Neural cell (in vitro differentiated cells): ENCODE measurements around the gene MPP3. TPM values are rescaled to one million over a fixed set of nuclear protein-coding genes. Genes with fewer than 3 reads are reported as not detected.

Experiments
- H2AFZ ChIP-seq: fragments of 200-600, 300-800 bp; sonication (generic), shearing (Covaris generic); 2 replicates; pipeline ENCODE4 v1.6.0; 2014; ENCODE audit warnings: low read depth, mild to moderate bottlenecking, antibody characterized with exemption, low read length, moderate library complexity
- H3F3A ChIP-seq: fragments of 200-600 bp; shearing (Covaris generic); 2 replicates; pipeline ENCODE4 v1.6.1; 2016; ENCODE audit warnings: mild to moderate bottlenecking, moderate library complexity, mixed read lengths, antibody characterized with exemption, low read length; ENCODE audit not compliant: insufficient read depth, poor library complexity, severe bottlenecking
- H3K27ac ChIP-seq: fragments of 200-600, 300-800 bp; sonication (generic), shearing (Covaris generic); 2 replicates; pipeline ENCODE4 v1.5.1; 2014; ENCODE audit warnings: mild to moderate bottlenecking, low read length, moderate library complexity
- H3K27me3 ChIP-seq: fragments of 300-800, 200-600 bp; sonication (generic), shearing (Covaris generic); 2 replicates; pipeline ENCODE4 v1.6.0; 2014; ENCODE audit warnings: mild to moderate bottlenecking, low read depth, low read length, moderate library complexity; ENCODE audit not compliant: insufficient read depth
- H3K36me3 ChIP-seq: fragments of 300-800, 200-600 bp; sonication (generic), shearing (Covaris generic); 2 replicates; pipeline ENCODE4 v1.5.1; 2014; ENCODE audit warnings: mild to moderate bottlenecking, antibody characterized with exemption, low read length, moderate library complexity; ENCODE audit not compliant: insufficient read depth
- H3K4me2 ChIP-seq: fragments of 300-800, 200-600 bp; sonication (generic), shearing (Covaris generic); 2 replicates; pipeline ENCODE4 v1.6.0; 2014; ENCODE audit warnings: mild to moderate bottlenecking, low read length
- H3K4me3 ChIP-seq: fragments of 300-800, 200-600 bp; sonication (generic), shearing (Covaris generic); 2 replicates; pipeline ENCODE4 v1.5.1; 2014; ENCODE audit warnings: mild to moderate bottlenecking, low read length, moderate library complexity
- H3K79me2 ChIP-seq: fragments of 200-600 bp; shearing (Covaris generic); replicated peaks from 2 replicates; pipeline ENCODE4 v1.6.0; 2014; ENCODE audit warnings: mild to moderate bottlenecking, low read length, moderate library complexity; ENCODE audit not compliant: insufficient read depth
- H3K9ac ChIP-seq: fragments of 300-800, 200-600 bp; sonication (generic), shearing (Covaris generic); 2 replicates; pipeline ENCODE4 v1.6.1; 2016; ENCODE audit warnings: mild to moderate bottlenecking, low read length, mixed read lengths
- H3K9me2 ChIP-seq: fragments of 200-600 bp; shearing (Covaris generic); 2 replicates; pipeline ENCODE4 v1.6.1; 2016; ENCODE audit warnings: mild to moderate bottlenecking, low read length, mixed read lengths; ENCODE audit not compliant: insufficient read depth
- H3K9me3 ChIP-seq: fragments of 200-600, 300-800 bp; sonication (generic), shearing (Covaris generic); 2 replicates; pipeline ENCODE4 v1.6.1; 2016; ENCODE audit warnings: mild to moderate bottlenecking, mixed run types, low read length, moderate library complexity, mixed read lengths
- H4K20me1 ChIP-seq: fragments of 200-600 bp; shearing (Covaris generic); 2 replicates; pipeline ENCODE4 v1.6.1; 2016; ENCODE audit warnings: mild to moderate bottlenecking, mixed run types; ENCODE audit not compliant: insufficient read depth
- EP300 ChIP-seq: fragments of 450-650 bp; conservative IDR thresholded peaks from 2 replicates; pipeline ENCODE4 v1.6.1; 2014; ENCODE audit warnings: antibody characterized with exemption, mild to moderate bottlenecking, moderate library complexity; ENCODE audit not compliant: poor library complexity, severe bottlenecking
- EZH2 ChIP-seq: fragments of 200-600, 300-800 bp; shearing (Covaris generic), sonication (generic); IDR thresholded peaks from 2 replicates; pipeline ENCODE4 v1.6.1; 2014; ENCODE audit warnings: antibody characterized with exemption, low read length, borderline replicate concordance, mild to moderate bottlenecking; ENCODE audit not compliant: insufficient read depth, poor library complexity, severe bottlenecking
- MXI1 ChIP-seq: fragments of 450-650 bp; conservative IDR thresholded peaks from 2 replicates; pipeline ENCODE4 v1.6.1; 2014; ENCODE audit warnings: antibody characterized with exemption, mild to moderate bottlenecking; ENCODE audit not compliant: poor library complexity, severe bottlenecking
- POLR2AphosphoS5 ChIP-seq: IDR thresholded peaks from 2 replicates; pipeline ENCODE4 v1.6.1; 2012
- RAD21 ChIP-seq: fragments of 450-650 bp; conservative IDR thresholded peaks from 2 replicates; pipeline ENCODE4 v1.6.1; 2014; ENCODE audit warnings: antibody characterized with exemption, mild to moderate bottlenecking, moderate library complexity
- SMC3 ChIP-seq: fragments of 450-650 bp; conservative IDR thresholded peaks from 2 replicates; pipeline ENCODE4 v1.6.1; 2014; ENCODE audit warnings: antibody characterized with exemption, mild to moderate bottlenecking, moderate library complexity; ENCODE audit not compliant: poor library complexity
- TAF1 ChIP-seq: IDR thresholded peaks from 2 replicates; pipeline ENCODE4 v1.6.1; 2012; ENCODE audit warnings: low read depth
- polyA plus RNA-seq: library from polyadenylated mRNA; depleted of rRNA; stranded (reverse); fragments of >200 nt; gene quantifications from 2 replicates; pipeline ENCODE4 v1.2.3, GENCODE V29; 2014
- TF ChIP-seq, protein P1 (sequence below): fragments of 450-650 bp; IDR thresholded peaks from 2 replicates; pipeline ENCODE4 v1.5.1; 2014; ENCODE audit warnings: antibody characterized with exemption, mild to moderate bottlenecking, moderate library complexity; ENCODE audit not compliant: poor library complexity, severe bottlenecking
- TF ChIP-seq, protein P2 (sequence below): IDR thresholded peaks from 2 replicates; pipeline ENCODE4 v1.6.1; 2012; ENCODE audit warnings: borderline replicate concordance

Gene MPP3
- polyA plus RNA-seq, 1 donor from 2014 or later: 48.1 TPM

DNA sequence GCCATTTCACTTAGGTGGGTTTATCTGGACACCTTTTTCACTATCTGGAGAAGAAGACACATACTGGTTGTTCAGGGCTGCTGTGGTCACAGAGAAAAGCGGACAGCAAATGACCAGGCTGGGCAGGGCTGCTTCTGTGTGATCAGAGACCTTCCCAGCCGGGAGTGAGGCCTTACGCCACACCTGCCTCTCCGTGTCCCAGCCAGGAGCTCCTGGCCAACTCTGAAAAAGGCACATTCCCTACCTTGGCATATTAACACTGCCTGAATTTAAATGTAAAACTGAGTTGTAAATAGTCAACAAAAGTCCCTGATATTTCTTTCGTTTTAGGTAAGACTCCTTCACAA, 65.3 kb downstream of the MPP3 start:
- no peak overlapping the region for H3K4me2 ChIP-seq
- no peaks in the 10 kb centered on the region for H3K79me2 ChIP-seq
- no peak for TF ChIP-seq POLR2AphosphoS5
- TF ChIP-seq, protein P1, sequence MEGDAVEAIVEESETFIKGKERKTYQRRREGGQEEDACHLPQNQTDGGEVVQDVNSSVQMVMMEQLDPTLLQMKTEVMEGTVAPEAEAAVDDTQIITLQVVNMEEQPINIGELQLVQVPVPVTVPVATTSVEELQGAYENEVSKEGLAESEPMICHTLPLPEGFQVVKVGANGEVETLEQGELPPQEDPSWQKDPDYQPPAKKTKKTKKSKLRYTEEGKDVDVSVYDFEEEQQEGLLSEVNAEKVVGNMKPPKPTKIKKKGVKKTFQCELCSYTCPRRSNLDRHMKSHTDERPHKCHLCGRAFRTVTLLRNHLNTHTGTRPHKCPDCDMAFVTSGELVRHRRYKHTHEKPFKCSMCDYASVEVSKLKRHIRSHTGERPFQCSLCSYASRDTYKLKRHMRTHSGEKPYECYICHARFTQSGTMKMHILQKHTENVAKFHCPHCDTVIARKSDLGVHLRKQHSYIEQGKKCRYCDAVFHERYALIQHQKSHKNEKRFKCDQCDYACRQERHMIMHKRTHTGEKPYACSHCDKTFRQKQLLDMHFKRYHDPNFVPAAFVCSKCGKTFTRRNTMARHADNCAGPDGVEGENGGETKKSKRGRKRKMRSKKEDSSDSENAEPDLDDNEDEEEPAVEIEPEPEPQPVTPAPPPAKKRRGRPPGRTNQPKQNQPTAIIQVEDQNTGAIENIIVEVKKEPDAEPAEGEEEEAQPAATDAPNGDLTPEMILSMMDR: no peak
- TF ChIP-seq TAF1: no peak
- no peak overlapping the region for H2AFZ ChIP-seq
- no peak overlapping the region for H3K4me3 ChIP-seq
- no peak overlapping the region for H3K27ac ChIP-seq
- no peaks in the 10 kb centered on the region for H3K9me2 ChIP-seq
- no peaks in the 10 kb centered on the region for H3K27me3 ChIP-seq
- H3K36me3 ChIP-seq: peaks cover 9% of the 10 kb centered on the region
- no peaks in the 10 kb centered on the region for H3F3A ChIP-seq
- H3K9ac ChIP-seq: no peak overlapping the region
- no peaks in the 10 kb centered on the region for H3K9me3 ChIP-seq
- no peaks in the 10 kb centered on the region for H4K20me1 ChIP-seq

DNA sequence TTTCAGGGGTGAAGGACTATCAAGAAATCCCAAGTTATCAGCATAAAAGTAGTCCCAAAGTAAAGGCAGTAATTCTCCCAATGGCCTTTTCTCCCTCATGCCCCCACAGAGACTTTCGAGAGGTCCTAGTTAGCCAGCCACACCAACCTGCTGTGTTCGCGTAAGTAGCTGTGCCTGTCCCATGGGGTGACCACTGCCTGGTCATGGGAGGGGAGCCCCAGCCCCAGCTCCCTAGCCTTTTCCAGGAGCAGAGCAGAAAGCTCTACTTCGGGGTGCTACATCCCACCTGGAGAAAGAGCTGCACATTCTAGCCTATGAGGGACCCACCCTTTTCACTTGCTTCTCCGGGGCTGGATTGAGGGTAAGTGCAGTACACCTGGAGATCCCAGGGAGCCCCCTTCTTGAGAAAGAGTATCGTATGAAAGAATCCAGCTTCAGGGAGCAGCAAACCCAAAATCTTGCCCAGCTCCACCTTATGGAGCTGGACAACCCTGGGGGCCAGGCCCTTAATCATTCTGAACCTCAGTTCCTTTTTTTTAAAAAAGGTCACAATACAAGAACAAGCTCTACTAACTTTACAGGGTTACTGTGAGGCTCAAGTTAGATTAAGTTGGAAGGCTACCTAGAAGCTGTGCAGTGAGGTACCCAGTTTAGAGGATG, 65.8 kb downstream of the MPP3 start:
- Histone ChIP-seq H3K9ac (no peak overlapping the region), H3K36me3 (peaks cover 9% of the 10 kb centered on the region), H3K27me3 (no peaks in the 10 kb centered on the region), H3K9me2 (no peaks in the 10 kb centered on the region), H3K4me2 (no peak overlapping the region), H2AFZ (no peak overlapping the region), H3K4me3 (no peak overlapping the region), H3F3A (no peaks in the 10 kb centered on the region), H3K79me2 (no peaks in the 10 kb centered on the region), H3K27ac (no peak overlapping the region), H3K9me3 (no peaks in the 10 kb centered on the region), H4K20me1 (no peaks in the 10 kb centered on the region)
- TF ChIP-seq TAF1 (no peak), EZH2 (no peak), MXI1 (no peak), SMC3 (no peak), EP300 (no peak), RAD21 (no peak), POLR2AphosphoS5 (no peak)
- TF ChIP-seq, protein P2, sequence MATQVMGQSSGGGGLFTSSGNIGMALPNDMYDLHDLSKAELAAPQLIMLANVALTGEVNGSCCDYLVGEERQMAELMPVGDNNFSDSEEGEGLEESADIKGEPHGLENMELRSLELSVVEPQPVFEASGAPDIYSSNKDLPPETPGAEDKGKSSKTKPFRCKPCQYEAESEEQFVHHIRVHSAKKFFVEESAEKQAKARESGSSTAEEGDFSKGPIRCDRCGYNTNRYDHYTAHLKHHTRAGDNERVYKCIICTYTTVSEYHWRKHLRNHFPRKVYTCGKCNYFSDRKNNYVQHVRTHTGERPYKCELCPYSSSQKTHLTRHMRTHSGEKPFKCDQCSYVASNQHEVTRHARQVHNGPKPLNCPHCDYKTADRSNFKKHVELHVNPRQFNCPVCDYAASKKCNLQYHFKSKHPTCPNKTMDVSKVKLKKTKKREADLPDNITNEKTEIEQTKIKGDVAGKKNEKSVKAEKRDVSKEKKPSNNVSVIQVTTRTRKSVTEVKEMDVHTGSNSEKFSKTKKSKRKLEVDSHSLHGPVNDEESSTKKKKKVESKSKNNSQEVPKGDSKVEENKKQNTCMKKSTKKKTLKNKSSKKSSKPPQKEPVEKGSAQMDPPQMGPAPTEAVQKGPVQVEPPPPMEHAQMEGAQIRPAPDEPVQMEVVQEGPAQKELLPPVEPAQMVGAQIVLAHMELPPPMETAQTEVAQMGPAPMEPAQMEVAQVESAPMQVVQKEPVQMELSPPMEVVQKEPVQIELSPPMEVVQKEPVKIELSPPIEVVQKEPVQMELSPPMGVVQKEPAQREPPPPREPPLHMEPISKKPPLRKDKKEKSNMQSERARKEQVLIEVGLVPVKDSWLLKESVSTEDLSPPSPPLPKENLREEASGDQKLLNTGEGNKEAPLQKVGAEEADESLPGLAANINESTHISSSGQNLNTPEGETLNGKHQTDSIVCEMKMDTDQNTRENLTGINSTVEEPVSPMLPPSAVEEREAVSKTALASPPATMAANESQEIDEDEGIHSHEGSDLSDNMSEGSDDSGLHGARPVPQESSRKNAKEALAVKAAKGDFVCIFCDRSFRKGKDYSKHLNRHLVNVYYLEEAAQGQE: no peak
- TF ChIP-seq, protein P1: no peak
